ENCODE results near the gene ADGRD1.

The ADGRD1 gene

DNA sequence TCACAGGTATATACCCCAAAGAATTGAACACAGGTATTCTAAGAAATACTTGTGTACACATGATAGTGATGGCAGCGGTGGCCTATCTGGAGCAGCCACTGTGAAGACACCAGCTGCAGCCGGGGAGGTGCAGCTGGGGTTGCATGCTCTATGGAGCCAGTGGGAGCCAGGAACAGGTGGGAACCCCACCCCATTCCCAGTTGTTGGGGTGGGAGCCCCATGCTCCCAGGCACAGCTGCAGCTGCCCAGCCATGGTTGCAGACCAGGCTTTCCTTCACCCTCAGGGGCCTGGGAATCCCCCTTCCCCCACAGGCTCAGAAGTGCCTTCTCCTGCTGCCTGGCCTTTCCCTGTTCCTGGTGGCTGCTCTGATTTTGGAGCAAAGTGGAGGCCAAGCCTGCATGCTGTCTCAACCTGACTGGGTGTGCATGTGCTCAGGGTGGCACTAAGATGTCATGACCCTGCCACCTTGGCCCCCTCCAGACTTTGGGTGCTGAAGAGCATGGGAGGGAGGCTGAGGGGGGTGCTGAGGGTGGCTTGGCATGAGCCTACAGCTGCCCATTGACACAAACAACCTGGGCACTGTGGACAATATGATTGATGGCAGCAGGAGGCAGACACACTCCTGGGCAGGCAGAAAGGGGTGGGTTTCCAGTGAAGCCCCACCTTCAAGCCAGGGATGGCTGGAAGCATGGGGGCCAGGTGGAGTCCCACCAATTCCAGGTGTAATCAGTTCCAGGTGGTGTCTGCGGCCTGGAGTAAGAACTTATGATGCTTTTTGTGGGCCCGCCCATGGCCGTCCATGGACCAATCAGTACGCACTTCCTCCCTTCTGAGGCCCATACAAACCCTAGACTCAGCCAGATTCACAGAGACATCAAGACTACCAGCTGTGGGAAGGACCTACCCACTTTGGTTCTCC is 234.7 kb downstream of the ADGRD1 start:
- DNase-seq: no peak

DNA sequence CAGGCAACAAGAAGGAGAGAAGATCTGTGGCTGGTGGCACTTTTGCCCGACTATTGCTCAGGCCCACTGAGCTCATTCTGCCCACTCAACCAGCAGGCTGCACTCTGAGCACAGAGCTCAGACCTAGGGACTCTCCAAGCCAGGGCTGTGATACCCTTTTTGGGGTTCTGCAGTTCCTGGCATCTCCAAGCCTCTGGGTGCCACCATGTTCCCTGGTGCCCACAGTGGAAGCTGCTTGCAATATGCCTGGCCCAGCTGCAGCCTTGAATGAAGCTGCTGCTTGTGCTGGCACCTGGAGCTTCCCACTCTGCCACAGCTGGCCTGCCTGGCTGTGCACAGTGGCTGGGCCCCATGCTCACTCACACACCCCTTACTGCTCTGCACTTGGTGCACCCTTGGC is 236.1 kb downstream of the ADGRD1 start:
- no peak for DNase-seq

DNA sequence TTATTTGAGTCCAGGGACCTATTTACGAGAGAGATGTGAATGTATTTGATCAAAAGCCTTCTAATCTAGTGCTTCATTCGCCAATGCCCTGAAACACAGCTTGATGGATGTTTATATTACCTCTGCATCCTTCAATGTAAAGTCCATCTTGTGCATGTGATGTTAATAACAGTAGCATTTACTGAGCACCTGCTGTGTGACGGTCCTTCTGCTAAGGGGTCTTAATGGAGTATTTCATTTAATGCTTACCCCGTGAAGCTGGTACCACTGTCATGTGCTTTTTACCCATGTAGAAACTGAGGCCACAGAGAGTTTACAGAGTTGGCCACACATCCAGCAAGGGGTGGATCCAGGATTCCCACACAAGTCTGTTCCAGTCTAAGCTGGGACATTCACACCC is 237.3 kb downstream of the ADGRD1 start:
- DNase-seq: no peak

Data from stimulated activated CD4-positive, alpha-beta T cell treated with anti-CD3 and anti-CD28 coated beads, Interleukin-1b, Interleukin-23, amount 100 ng/mL, for 48 hours (primary cell).